ENCODE measurements around the gene TVP23C.
"Not testable (repeated sequence)": the region's sequence is repeated elsewhere in the genome, so short reads cannot be mapped to it uniquely, and the experiment has no call there.

- TF ChIP-seq, protein P1, sequence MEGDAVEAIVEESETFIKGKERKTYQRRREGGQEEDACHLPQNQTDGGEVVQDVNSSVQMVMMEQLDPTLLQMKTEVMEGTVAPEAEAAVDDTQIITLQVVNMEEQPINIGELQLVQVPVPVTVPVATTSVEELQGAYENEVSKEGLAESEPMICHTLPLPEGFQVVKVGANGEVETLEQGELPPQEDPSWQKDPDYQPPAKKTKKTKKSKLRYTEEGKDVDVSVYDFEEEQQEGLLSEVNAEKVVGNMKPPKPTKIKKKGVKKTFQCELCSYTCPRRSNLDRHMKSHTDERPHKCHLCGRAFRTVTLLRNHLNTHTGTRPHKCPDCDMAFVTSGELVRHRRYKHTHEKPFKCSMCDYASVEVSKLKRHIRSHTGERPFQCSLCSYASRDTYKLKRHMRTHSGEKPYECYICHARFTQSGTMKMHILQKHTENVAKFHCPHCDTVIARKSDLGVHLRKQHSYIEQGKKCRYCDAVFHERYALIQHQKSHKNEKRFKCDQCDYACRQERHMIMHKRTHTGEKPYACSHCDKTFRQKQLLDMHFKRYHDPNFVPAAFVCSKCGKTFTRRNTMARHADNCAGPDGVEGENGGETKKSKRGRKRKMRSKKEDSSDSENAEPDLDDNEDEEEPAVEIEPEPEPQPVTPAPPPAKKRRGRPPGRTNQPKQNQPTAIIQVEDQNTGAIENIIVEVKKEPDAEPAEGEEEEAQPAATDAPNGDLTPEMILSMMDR (IDR thresholded peaks at IDR 0.05), result not testable (repeated sequence)
- not testable (repeated sequence) for TF ChIP-seq ZFX (IDR thresholded peaks at IDR 0.05; ENCODE audit: borderline replicate concordance)
These were observed 16.7 kb downstream of the TVP23C start for GRCh38 chr17:15546604-15547003.

Data from 22Rv1 (cell line).